H1 (cell line): Measurements from ENCODE around the gene SSBP3. TPM values are rescaled to one million over a fixed set of nuclear protein-coding genes. Genes with fewer than 3 reads are reported as not detected.

ENCODE experiments used
- CHD7 ChIP-seq: fragments of 300-600 bp; sonication (generic); IDR thresholded peaks from 2 replicates; pipeline ENCODE4 v1.7.1; 2012; ENCODE audit warnings: low read length, moderate library complexity, mild to moderate bottlenecking, inconsistent platforms; ENCODE audit not compliant: insufficient replicate concordance
- EGR1 ChIP-seq: IDR thresholded peaks from 2 replicates; pipeline ENCODE4 v1.6.1; 2011; ENCODE audit warnings: low read depth, low read length, borderline replicate concordance
- GABPA ChIP-seq: IDR thresholded peaks from 2 replicates; pipeline ENCODE4 v1.6.1; 2011; ENCODE audit warnings: mild to moderate bottlenecking, low read length, moderate library complexity, borderline replicate concordance; ENCODE audit not compliant: insufficient read depth
- NANOG ChIP-seq: IDR thresholded peaks from 2 replicates; pipeline ENCODE4 v1.6.1; 2011; ENCODE audit warnings: low read length, low read depth, mild to moderate bottlenecking, inconsistent platforms; ENCODE audit not compliant: insufficient read depth, poor library complexity, severe bottlenecking
- SIRT6 ChIP-seq: IDR thresholded peaks from one replicate; pipeline ENCODE4 v1.7.1; 2012; ENCODE audit warnings: low read length, inconsistent platforms
- TAF7 ChIP-seq: optimal IDR thresholded peaks from 2 replicates; pipeline ENCODE3; 2011; ENCODE audit warnings: low read depth, mild to moderate bottlenecking, inconsistent platforms, low read length, moderate library complexity, borderline replicate concordance
- ZNF274 ChIP-seq: IDR thresholded peaks from 2 replicates; pipeline ENCODE4 v1.7.0; 2012; ENCODE audit warnings: low read length, borderline replicate concordance; ENCODE audit errors: extremely low read depth
- polyA plus RNA-seq, 7 experiments: library from polyadenylated mRNA; depleted of rRNA in 3 of 7; stranded (reverse) in 5 of 7; unstranded in 2 of 7; fragments of >200 nt in 5 of 7; fragments of 200-250 nt in 2 of 7; gene quantifications; 1 replicate in 5 of 7; 2 replicates in 1 of 7; 4 replicates in 1 of 7; pipeline versions ENCODE4 v1.2.1 to v1.2.3, GENCODE V29; 2011 to 2013; ENCODE audit warnings: missing spikeins in 2 of 7, mixed read lengths in 2 of 7
- total RNA-seq: library from RNA; stranded (reverse); fragmentation: NEBNext Ultra II Directional; extraction: Animal tissue kit (Norgen Biotek cat#: 25700); gene quantifications from 2 replicates; pipeline ENCODE4 v1.2.1, GENCODE V29; 2021

SSBP3 gene
- total and polyA plus RNA-seq, 2 of the 8 experiments (the other 6 are each of a cell fraction or from before 2014, with no cell fraction given): 99.7 to 133 TPM

- TF ChIP-seq CHD7 (no peak), ZNF274 (no peak), GABPA (no peak), NANOG (no peak), TAF7 (no peak), EGR1 (no peak), SIRT6 (no peak)
Measured at GRCh38 chr1:54398963-54399528, 7.1 kb downstream of the SSBP3 start (continued).
